Dendritic cell treated with granulocyte-macrophage colony-stimulating factor and Interleukin-4, amounts not matched to agents 40 ng/mL and 50 ng/mL, for 4 days (primary cell): Measurements from ENCODE around the gene CRY2.

Experiments used
- H3K27ac Mint-ChIP-seq: one replicate; pipeline ENCODE4 v1.8.0; 2022; ENCODE audit warnings: mild to moderate bottlenecking, mixed read lengths
- H3K27me3 Mint-ChIP-seq: one replicate; pipeline ENCODE4 v1.8.0; 2022; ENCODE audit warnings: mild to moderate bottlenecking, mixed read lengths
- H3K36me3 Mint-ChIP-seq: one replicate; pipeline ENCODE4 v1.8.0; 2022; ENCODE audit warnings: low read depth, mixed read lengths
- H3K4me1 Mint-ChIP-seq: one replicate; pipeline ENCODE4 v1.8.0; 2022; ENCODE audit warnings: low read depth, mixed read lengths
- H3K4me3 Mint-ChIP-seq: one replicate; pipeline ENCODE4 v1.8.0; 2022; ENCODE audit warnings: mild to moderate bottlenecking, moderate library complexity, mixed read lengths
- H3K9me3 Mint-ChIP-seq: one replicate; pipeline ENCODE4 v1.8.0; 2022; ENCODE audit warnings: mixed read lengths
- intact Hi-C: fragments of 100-400 bp; cut with micrococcal nuclease; formaldehyde crosslinking; loops from one replicate; pipeline ENCODE4 v1.15.0; 2022

Gene CRY2

DNA sequence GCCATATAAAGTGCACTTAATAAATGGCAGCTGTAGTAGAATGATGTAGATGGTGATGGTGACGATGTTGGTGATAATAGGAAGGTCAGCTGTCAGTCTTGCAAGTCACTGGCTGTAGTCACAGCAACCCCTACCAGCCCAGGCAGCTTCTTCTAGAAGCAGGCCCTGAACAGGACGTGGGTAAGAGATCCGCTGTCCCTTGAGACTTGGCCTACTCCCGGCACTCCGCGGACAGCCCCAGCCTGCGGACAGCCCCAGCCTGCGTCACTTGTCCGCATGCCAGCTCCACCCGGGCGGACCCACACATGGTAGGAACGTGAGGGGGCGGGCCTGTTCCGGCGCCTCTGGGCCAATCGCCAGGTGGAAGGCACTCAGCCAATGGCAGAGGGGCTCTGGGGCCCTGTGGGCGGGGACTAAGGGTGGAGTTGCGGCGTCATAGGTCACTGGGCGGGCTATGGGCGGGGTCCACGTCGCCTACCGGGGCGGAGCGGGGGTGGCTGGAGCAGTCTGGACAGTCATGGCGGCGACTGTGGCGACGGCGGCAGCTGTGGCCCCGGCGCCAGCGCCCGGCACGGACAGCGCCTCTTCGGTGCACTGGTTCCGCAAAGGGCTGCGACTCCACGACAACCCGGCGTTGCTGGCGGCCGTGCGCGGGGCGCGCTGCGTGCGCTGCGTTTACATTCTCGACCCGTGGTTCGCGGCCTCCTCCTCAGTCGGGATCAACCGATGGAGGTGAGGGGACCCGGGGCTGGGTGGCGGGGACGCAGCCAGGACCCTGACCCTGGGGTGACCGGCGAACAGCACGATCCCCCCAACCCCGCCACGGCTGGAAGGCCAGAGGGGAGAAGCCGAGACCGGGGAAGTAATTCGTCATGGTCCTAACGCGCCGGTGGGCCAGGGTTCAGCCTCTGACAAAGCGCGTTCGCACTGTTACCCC lies at the start of gene CRY2:
CRY2 (plus strand) TSS at position 502 of the 937 bp plus-strand sequence; CDS start at position 518, 16 bp downstream.
- H3K9me3 Mint-ChIP-seq = no peaks in the 10 kb centered on the region
- H3K4me1 Mint-ChIP-seq = peaks cover 67% of the 10 kb centered on the region
- H3K27me3 Mint-ChIP-seq = peaks cover 7% of the 10 kb centered on the region
- H3K36me3 Mint-ChIP-seq = peaks cover 5% of the 10 kb centered on the region
- peak within 1 kb of the TSS; percentile 84 for H3K4me3 Mint-ChIP-seq
- H3K27ac Mint-ChIP-seq = peak within 1 kb of the TSS; percentile 93
- intact Hi-C loops = loop anchor here (1.0 to 10.0 kb wide), 5 partner anchors 11 to 268 kb away; partner anchors contain the start of gene SLC35C1

DNA sequence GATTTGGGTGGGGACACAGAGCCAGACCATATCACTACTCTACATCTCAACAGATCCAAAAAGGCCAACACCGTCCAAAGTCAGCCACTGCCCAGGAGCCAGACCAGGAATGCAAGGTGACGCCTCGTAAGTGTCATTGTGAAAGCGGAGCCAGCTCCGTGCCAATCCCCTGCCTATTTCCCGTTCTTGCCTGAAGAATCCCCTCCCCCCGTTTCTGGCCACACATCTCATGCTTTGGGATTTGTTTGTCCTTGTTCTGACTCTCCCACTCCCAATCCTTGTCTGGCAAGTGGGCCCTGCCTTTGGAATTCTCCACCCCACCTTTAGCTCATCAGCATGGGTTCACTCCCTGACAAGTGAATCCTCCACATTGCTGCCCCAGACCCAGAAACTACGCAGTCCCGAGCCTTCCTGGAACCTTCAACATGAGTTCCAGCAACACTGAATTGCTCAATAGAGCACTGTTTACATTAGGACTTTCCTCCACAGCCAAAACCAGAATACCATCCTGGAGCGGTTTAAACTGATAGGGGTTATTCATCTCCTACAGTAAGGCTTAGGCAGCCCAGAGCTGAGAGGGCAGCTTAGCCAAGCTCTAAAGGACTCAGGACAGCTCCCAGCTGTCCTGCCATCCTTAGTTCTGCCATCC lies 48.4 kb upstream of the CRY2 start:
- H3K4me3 Mint-ChIP-seq = no peak overlapping the region
- H3K9me3 Mint-ChIP-seq = no peaks in the 10 kb centered on the region
- no peak overlapping the region for H3K27ac Mint-ChIP-seq
- no peaks in the 10 kb centered on the region for H3K4me1 Mint-ChIP-seq
- intact Hi-C loops = no loop called here
- no peaks in the 10 kb centered on the region for H3K36me3 Mint-ChIP-seq
- peaks cover 8% of the 10 kb centered on the region for H3K27me3 Mint-ChIP-seq

DNA sequence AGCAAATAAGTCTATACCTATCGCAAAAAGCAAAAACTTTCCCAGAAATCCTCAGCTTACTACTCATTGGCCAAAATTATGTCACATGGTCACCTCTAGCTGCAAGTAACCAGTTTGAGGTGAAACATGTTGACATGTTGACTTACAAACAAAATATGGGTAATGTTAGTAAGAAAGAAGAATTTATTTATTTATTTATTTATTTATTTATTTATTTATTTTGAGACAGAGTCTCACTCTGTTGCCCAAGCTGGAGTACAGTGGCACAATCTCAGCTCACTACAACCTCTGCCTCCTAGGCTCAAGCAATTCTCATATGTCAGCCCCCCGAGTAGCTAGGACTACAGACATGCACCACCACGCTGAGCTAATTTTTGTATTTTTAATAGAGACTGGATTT lies 47.7 kb upstream of the CRY2 start:
- H3K9me3 Mint-ChIP-seq = no peaks in the 10 kb centered on the region
- H3K4me3 Mint-ChIP-seq = no peak overlapping the region
- H3K36me3 Mint-ChIP-seq = peaks cover 6% of the 10 kb centered on the region
- peaks cover 5% of the 10 kb centered on the region for H3K4me1 Mint-ChIP-seq
- H3K27ac Mint-ChIP-seq = no peak overlapping the region
- intact Hi-C loops = no loop called here
- H3K27me3 Mint-ChIP-seq = peaks cover 4% of the 10 kb centered on the region

DNA sequence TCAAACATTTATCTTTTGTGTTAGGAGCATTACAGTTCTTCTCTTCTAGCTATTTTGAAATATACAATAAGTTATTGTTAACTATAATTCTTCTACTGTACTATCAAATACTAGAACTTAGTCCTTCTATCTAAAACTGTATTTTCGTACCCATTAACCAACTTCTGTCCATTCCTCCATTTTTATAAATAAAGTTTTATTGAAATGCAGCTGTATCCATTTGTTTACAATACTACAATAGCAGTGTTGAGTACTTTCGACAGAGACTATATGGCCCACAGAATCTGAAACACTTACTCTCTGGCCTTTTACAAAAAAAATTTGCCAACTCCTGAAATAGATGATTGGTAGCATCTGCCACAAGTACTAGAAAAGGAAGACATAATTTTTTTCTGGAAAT lies 47.0 kb upstream of the CRY2 start:
- intact Hi-C loops = loop anchor here (5.0 to 10.0 kb wide), 2 partner anchors 653 to 1235 kb away; partner anchors contain the start of genes CD82 and PRDM11
- no peaks in the 10 kb centered on the region for H3K9me3 Mint-ChIP-seq
- peaks cover 3% of the 10 kb centered on the region for H3K27me3 Mint-ChIP-seq
- peaks cover 13% of the 10 kb centered on the region for H3K36me3 Mint-ChIP-seq
- H3K4me3 Mint-ChIP-seq = no peak overlapping the region
- peaks cover 7% of the 10 kb centered on the region for H3K4me1 Mint-ChIP-seq
- no peak overlapping the region for H3K27ac Mint-ChIP-seq

DNA sequence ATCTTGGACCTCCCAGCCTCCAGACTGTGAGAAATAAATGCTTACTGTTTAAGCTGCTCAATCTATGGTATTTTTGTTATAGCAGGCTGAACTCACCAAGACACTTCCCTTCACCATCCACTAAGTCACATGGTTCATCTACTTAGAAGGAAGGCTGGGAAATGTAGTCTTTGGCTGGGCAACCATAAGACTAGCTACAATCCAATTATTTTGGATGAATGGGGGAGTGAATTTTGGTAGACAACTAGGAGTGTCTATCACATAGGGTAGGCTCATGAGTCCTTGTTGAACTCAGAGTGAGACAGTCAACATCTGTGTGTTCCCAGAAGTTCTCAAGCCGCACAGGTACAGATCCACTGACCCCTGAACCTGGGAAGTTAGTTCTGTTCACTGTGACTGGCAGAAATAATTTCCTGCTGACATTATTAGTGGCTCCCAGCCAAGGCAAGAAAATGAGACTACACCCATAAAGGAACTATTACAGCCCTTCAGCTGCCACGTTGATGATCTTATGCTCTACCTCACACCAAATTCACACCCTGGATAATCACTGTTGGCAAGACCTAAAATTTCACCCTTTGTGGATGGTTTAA lies 45.5 kb upstream of the CRY2 start:
- Mint-ChIP-seq H3K9me3 (no peaks in the 10 kb centered on the region), H3K4me1 (peaks cover 22% of the 10 kb centered on the region), H3K4me3 (no peak overlapping the region), H3K36me3 (peaks cover 24% of the 10 kb centered on the region), H3K27me3 (peaks cover 3% of the 10 kb centered on the region), H3K27ac (no peak overlapping the region)
- intact Hi-C loops = loop anchor here (5.0 to 10.0 kb wide), 2 partner anchors 655 to 1237 kb away; partner anchors contain the start of genes CD82 and PRDM11

DNA sequence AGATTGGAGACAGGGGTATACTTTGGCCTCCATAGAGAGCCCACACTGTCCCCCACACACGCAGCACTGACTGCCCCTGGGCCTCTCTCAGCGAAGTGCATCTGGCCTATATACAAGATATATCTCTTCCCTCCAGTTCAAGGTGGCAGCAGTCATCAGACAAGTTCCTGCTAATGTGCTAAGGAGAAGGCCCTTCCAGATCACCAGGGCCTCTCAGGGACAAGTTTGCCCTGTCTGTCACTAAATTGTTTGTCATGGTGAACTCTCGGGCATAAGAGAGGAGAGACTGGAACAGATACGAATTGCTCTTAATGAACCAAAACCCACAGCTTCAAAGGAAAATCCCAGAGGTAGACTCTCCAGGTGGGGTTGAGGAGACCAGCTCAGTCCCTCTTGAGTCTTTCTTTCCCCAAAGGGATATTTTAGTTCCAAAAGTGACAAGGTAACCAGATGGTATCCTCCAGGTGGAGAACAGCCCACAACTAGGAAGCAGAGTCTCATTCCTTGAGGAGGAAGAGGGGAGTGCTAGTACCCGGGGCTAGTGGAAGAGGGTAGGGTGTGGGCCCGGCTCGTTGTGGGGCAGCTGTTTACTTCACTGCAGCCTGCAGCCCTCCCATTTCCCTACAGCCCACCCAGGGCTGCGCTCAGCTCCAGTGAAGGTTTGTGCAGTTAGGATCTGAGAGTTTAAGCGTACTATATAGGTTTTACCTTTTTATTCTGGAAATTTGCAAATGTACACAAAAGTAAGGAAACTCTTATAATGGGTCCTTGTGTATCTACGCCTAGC lies 44.6 kb upstream of the CRY2 start:
- no peak overlapping the region for H3K27ac Mint-ChIP-seq
- peaks cover 3% of the 10 kb centered on the region for H3K27me3 Mint-ChIP-seq
- H3K36me3 Mint-ChIP-seq = peaks cover 29% of the 10 kb centered on the region
- H3K4me3 Mint-ChIP-seq = no peak overlapping the region
- H3K9me3 Mint-ChIP-seq = no peaks in the 10 kb centered on the region
- intact Hi-C loops = loop anchor here (5.0 to 10.0 kb wide), 2 partner anchors 655 to 1238 kb away; partner anchors contain the start of genes CD82 and PRDM11
- H3K4me1 Mint-ChIP-seq = peaks cover 31% of the 10 kb centered on the region

DNA sequence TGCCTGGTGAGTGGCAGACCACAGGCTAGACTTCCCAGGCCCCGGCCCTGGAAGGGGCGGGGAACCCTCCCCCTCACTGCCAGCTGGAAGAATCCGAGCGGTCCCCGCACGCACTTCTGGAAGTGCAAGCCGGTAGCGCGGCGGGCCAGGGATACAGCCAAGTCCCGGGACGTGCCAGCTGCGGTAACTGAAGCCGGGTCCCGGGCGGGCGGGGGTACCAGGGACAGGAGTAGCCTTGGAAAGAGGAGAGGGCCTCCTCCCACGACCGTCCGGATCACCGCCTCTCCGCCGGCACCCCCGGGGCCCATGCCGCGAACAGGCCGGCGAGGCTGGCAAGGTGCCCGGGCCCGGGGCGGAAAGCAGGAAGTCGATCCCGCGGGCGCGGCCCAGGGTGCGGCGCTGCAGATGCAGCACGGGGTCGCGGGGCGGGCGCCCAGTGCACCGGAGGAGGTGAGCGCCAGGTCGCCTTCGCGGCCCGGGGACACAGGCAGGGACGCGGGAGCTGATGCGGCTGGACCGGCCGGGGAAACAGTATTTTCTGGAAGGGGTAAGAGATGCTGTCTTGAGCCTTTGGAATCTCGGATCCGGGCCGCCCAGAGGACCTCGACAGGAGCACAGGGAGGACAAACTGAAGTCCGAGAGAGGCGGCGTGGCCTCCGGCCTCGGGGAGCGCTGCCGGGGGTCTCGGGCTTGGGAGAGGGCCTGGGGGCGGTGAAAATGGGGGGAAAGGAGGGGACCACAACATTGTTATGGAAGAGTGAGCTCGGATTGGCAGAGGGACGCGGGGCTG lies 43.1 kb upstream of the CRY2 start:
- Mint-ChIP-seq H3K36me3 (peaks cover 43% of the 10 kb centered on the region), H3K4me3 (peak overlapping the region; percentile 90), H3K4me1 (peaks cover 45% of the 10 kb centered on the region), H3K27me3 (peaks cover 3% of the 10 kb centered on the region), H3K27ac (peak overlapping the region; percentile 97), H3K9me3 (no peaks in the 10 kb centered on the region)
- intact Hi-C loops = loop anchor here (5.0 to 10.0 kb wide), 2 partner anchors 657 to 1239 kb away; partner anchors contain the start of genes CD82 and PRDM11

DNA sequence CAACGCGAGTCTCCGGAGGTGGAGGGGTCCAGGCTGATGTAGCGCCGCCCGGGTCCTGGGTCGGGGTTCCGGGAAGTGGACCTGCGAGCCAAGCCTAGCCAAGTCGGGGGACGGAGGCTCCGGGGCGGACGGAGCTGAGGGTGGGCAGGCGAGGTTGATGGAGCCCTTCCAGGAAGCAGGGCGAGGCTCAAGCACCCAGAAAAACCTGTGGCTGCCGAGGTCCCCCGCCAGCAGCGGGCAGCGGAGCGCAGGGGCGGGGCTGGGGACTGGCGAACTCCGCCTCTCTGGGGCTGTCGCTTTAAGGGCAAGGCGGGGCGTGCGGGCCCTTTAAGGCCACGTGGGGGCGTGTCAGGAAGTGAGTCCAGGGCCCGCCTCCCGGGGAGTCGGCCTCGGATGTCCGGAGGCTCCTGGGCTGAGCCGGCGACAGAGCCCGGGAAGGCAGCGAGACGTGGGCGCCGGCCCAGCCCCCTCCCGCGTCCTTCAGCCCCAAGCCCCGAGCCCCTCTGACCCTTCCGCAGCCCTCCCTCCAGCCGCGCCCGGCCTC lies 42.4 kb upstream of the CRY2 start, which contains the start of gene SLC35C1:
SLC35C1 (plus strand) TSS at position 389 of the 544 bp plus-strand sequence. CDS start 653 bp downstream, outside the sequence.
- Mint-ChIP-seq H3K4me3 (peak within 1 kb of the TSS; percentile 90), H3K27me3 (peaks cover 3% of the 10 kb centered on the region), H3K27ac (peak within 1 kb of the TSS; percentile 97), H3K36me3 (peaks cover 50% of the 10 kb centered on the region), H3K4me1 (peaks cover 52% of the 10 kb centered on the region), H3K9me3 (no peaks in the 10 kb centered on the region)
- intact Hi-C loops = loop anchor here (1.0 to 10.0 kb wide), 3 partner anchors 42 to 1240 kb away; partner anchors contain the start of genes CD82, CRY2 and PRDM11

DNA sequence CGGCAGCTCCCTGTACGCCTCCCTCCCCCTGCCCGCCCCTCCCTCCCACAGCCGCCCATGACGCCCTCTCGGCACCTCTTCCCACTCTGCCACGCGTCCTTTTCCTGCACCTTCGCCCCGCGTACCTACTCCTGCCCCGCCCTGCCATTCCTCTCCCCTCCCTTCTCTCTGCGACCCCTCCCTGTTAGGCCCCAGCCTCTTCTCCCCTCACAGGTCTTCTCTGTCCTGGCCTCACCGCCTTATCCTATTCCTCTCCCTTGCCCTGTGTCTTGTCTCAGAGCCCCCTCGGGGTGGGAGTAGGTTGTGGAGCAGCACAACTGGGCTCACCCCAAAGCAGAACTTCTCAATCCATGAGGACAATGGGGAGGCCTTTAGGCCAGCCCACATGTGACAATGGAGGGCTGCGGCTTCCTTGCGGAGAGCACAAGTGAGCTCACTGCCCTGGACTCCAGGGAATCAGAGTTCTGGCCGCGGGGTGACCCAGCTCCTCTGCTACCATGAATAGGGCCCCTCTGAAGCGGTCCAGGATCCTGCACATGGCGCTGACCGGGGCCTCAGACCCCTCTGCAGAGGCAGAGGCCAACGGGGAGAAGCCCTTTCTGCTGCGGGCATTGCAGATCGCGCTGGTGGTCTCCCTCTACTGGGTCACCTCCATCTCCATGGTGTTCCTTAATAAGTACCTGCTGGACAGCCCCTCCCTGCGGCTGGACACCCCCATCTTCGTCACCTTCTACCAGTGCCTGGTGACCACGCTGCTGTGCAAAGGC lies 41.8 kb upstream of the CRY2 start:
- peaks cover 56% of the 10 kb centered on the region for H3K36me3 Mint-ChIP-seq
- H3K27me3 Mint-ChIP-seq = peaks cover 3% of the 10 kb centered on the region
- peaks cover 55% of the 10 kb centered on the region for H3K4me1 Mint-ChIP-seq
- H3K4me3 Mint-ChIP-seq = peak overlapping the region; percentile 90
- peak overlapping the region; percentile 97 for H3K27ac Mint-ChIP-seq
- H3K9me3 Mint-ChIP-seq = no peaks in the 10 kb centered on the region
- intact Hi-C loops = loop anchor here (1.0 to 10.0 kb wide), 2 partner anchors 42 to 1241 kb away; partner anchors contain the start of genes CD82 and CRY2

DNA sequence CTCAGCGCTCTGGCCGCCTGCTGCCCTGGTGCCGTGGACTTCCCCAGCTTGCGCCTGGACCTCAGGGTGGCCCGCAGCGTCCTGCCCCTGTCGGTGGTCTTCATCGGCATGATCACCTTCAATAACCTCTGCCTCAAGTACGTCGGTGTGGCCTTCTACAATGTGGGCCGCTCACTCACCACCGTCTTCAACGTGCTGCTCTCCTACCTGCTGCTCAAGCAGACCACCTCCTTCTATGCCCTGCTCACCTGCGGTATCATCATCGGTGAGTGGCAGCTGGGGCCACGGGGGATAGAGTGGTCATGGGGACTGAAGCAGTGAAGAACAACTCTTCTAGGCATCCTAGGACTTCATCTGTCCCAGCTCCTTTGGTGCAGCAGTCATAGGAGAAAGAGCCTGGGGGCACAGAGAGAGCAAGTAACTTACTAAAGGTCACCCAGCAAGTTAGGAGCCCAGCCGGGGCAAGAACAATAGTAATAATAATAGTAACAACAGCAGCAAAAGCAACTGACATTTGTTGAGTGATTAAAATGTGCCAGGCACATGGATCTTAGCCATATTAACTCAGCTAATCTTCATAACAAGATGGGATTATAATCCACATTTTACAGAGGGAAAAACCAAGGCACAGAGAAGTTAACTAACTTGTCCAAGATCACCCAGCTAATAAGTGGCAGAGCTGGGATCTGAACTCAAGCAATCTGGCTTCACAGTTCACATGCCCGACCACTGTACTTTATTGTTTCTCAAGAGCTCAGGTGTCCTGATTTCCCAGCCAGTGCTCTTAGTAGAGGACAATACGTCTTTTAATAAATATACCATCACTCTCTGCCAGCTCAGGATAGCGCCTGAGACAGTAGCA lies 41.0 kb upstream of the CRY2 start:
- Mint-ChIP-seq H3K27me3 (no peaks in the 10 kb centered on the region), H3K4me3 (peak overlapping the region; percentile 90), H3K4me1 (peaks cover 55% of the 10 kb centered on the region), H3K9me3 (no peaks in the 10 kb centered on the region), H3K27ac (peak overlapping the region; percentile 97), H3K36me3 (peaks cover 64% of the 10 kb centered on the region)
- intact Hi-C loops = loop anchor here (10.0 kb wide), 1 partner anchor 1242 kb away; the partner anchor contains the start of gene CD82
